Suprapubic skin (tissue), 3 donors: ENCODE measurements around the gene CEP43.

ENCODE experiments used
- CTCF ChIP-seq, 2 donors: fragments of 200-600 bp in 1 of 2; fragments of 450-650 bp in 1 of 2; sonication (generic) in 1 of 2; IDR thresholded peaks; one replicate each; pipeline ENCODE4 v1.5.1; 2016 to 2019; ENCODE audit warnings: antibody characterized with exemption in 2 of 2, mild to moderate bottlenecking in 1 of 2, moderate library complexity in 1 of 2
- POLR2A ChIP-seq, 2 donors: fragments of 450-650 bp; IDR thresholded peaks; one replicate each; pipeline ENCODE4 v1.6.1; 2017; ENCODE audit warnings: antibody characterized with exemption in 2 of 2, mild to moderate bottlenecking in 2 of 2, moderate library complexity in 2 of 2

GRCh38 chr6:167013067-167013466, 13.9 kb downstream of the CEP43 start:
- TF ChIP-seq CTCF (IDR thresholded peaks at IDR 0.05) (no peak), POLR2A (IDR thresholded peaks at IDR 0.05) (no peak)
